IMR-90 (cell line): ENCODE data around the gene GABRD. TPM values are rescaled to one million over a fixed set of nuclear protein-coding genes. Genes with fewer than 3 reads are reported as not detected.
"Not testable (repeated sequence)": the region's sequence is repeated elsewhere in the genome, so short reads cannot be mapped to it uniquely, and the experiment has no call there.

ENCODE experiments used
- ATAC-seq: fragments of 200-7000 bp; cut with Tn5 transposase; 2 replicates; pipeline ENCODE4 v1.9.1; 2020; ENCODE audit warnings: low read depth, mild to moderate bottlenecking, moderate library complexity
- BruUV-seq: library from RNA; stranded (reverse); fragments of 400-500 nt; replicated peaks from 2 replicates; lab custom pipeline; 2021; lab: Mats Ljungman, UMichigan
- CTCF ChIA-PET: fragments of 300-600 bp; formaldehyde crosslinking; extraction: SDS; loops from one replicate; lab custom pipeline; 2021; ENCODE audit warnings: antibody characterized with exemption; lab: Yijun Ruan, JAX
- POLR2A ChIA-PET: fragments of 300-600 bp; sonication (Branson Sonifier 250); formaldehyde crosslinking; loops from one replicate; lab custom pipeline; 2022; ENCODE audit warnings: antibody characterized with exemption; ENCODE audit not compliant: unreplicated experiment; lab: Charles Lee
- DNase-seq: peaks from one replicate; pipeline ENCODE4 v3.0.0; 2013
- H2AFZ ChIP-seq: replicated peaks from 2 replicates; pipeline ENCODE3; 2013; ENCODE audit warnings: low read length, mild to moderate bottlenecking; ENCODE audit not compliant: poor library complexity
- H2AK5ac ChIP-seq: 2 replicates; pipeline ENCODE4 v1.6.1; 2013; ENCODE audit warnings: low read depth, low read length, inconsistent platforms
- H2AK9ac ChIP-seq: replicated peaks from 2 replicates; pipeline ENCODE3; 2013; ENCODE audit warnings: mild to moderate bottlenecking, low read depth, low read length, moderate library complexity; ENCODE audit not compliant: poor library complexity
- H2BK120ac ChIP-seq: 2 replicates; pipeline ENCODE4 v1.6.1; 2013; ENCODE audit warnings: low read depth, low read length, inconsistent platforms
- H2BK15ac ChIP-seq: 3 replicates; pipeline ENCODE4 v1.6.1; 2013; ENCODE audit warnings: low read depth, low read length, inconsistent platforms
- H2BK20ac ChIP-seq: 2 replicates; pipeline ENCODE4 v1.6.1; 2013; ENCODE audit warnings: low read depth, mild to moderate bottlenecking, inconsistent platforms, low read length, moderate library complexity
- H2BK5ac ChIP-seq: 2 replicates; pipeline ENCODE4 v1.6.1; 2013; ENCODE audit warnings: mild to moderate bottlenecking, low read depth, low read length, inconsistent platforms; ENCODE audit not compliant: poor library complexity, severe bottlenecking
- H3K14ac ChIP-seq: replicated peaks from 2 replicates; pipeline ENCODE4 v1.6.1; 2013; ENCODE audit warnings: low read depth, low read length, inconsistent platforms
- H3K18ac ChIP-seq: 2 replicates; pipeline ENCODE4 v1.6.1; 2013; ENCODE audit warnings: low read depth, low read length, control low read depth
- H3K23ac ChIP-seq: 2 replicates; pipeline ENCODE4 v1.6.1; 2013; ENCODE audit warnings: low read depth, low read length, inconsistent platforms
- H3K27ac ChIP-seq: 2 replicates; pipeline ENCODE4 v1.5.1; 2013; ENCODE audit warnings: mild to moderate bottlenecking, control low read depth, low read length; ENCODE audit not compliant: insufficient read depth
- H3K27me3 ChIP-seq: 2 replicates; pipeline ENCODE4 v1.6.1; 2013; ENCODE audit warnings: low read length; ENCODE audit not compliant: control insufficient read depth, insufficient read depth
- H3K36me3 ChIP-seq: 2 replicates; pipeline ENCODE4 v1.6.1; 2013; ENCODE audit warnings: low read length, mixed read lengths; ENCODE audit not compliant: control insufficient read depth, insufficient read depth
- H3K4ac ChIP-seq: 2 replicates; pipeline ENCODE4 v1.6.1; 2013; ENCODE audit warnings: low read depth, low read length, inconsistent platforms
- H3K4me1 ChIP-seq: 2 replicates; pipeline ENCODE4 v1.6.1; 2013; ENCODE audit warnings: low read length, mixed read lengths; ENCODE audit not compliant: control insufficient read depth, insufficient read depth
- H3K4me2 ChIP-seq: 2 replicates; pipeline ENCODE4 v1.6.1; 2013; ENCODE audit warnings: low read depth, mild to moderate bottlenecking, control low read depth, low read length, moderate library complexity
- H3K4me3 ChIP-seq: 2 replicates; pipeline ENCODE4 v1.5.1; 2013; ENCODE audit warnings: low read depth, mild to moderate bottlenecking, control low read depth, low read length, moderate library complexity; ENCODE audit not compliant: insufficient read depth
- H3K56ac ChIP-seq: 2 replicates; pipeline ENCODE4 v1.6.1; 2013; ENCODE audit warnings: low read length, inconsistent platforms; ENCODE audit not compliant: insufficient read depth; ENCODE audit errors: extremely low read depth
- H3K79me1 ChIP-seq, 2 experiments: 2 replicates each; pipeline ENCODE4 v1.6.1; 2013; ENCODE audit warnings: low read length in 2 of 2, inconsistent platforms in 1 of 2, low read depth in 1 of 2
- H3K9ac ChIP-seq: 2 replicates; pipeline ENCODE4 v1.6.1; 2013; ENCODE audit warnings: low read depth, low read length, control low read depth
- H3K9me1 ChIP-seq: 2 replicates; pipeline ENCODE4 v1.6.1; 2013; ENCODE audit warnings: low read length, inconsistent platforms; ENCODE audit not compliant: insufficient read depth
- H3K9me3 ChIP-seq: 2 replicates; pipeline ENCODE4 v1.6.1; 2013; ENCODE audit warnings: low read length; ENCODE audit not compliant: control insufficient read depth, insufficient read depth
- H4K20me1 ChIP-seq: 2 replicates; pipeline ENCODE4 v1.6.1; 2013; ENCODE audit warnings: low read length, inconsistent platforms; ENCODE audit not compliant: insufficient read depth
- H4K5ac ChIP-seq: 2 replicates; pipeline ENCODE4 v1.6.1; 2013; ENCODE audit warnings: mild to moderate bottlenecking, low read depth, low read length, control low read depth
- H4K8ac ChIP-seq, 2 experiments: 2 replicates each; pipeline ENCODE4 v1.6.1; 2013; ENCODE audit warnings: low read depth in 2 of 2, low read length in 2 of 2, control low read depth in 1 of 2, inconsistent platforms in 1 of 2
- H4K91ac ChIP-seq: 2 replicates; pipeline ENCODE4 v1.6.1; 2013; ENCODE audit warnings: low read depth, low read length, inconsistent platforms; ENCODE audit not compliant: insufficient read depth
- WGBS, 2 experiments: methylation state at CpG; one replicate each; pipeline versions ENCODE4 v1.1.5 to v1.1.7; 2013; ENCODE audit warnings: missing lambda C conversion rate in 2 of 2; ENCODE audit not compliant: insufficient read length in 1 of 2; ENCODE audit errors: extremely low coverage in 2 of 2; 5-methylcytosine and 5-hydroxymethylcytosine counted together
- dilution Hi-C: fragments of 300-500 bp; cut with HindIII; formaldehyde crosslinking; loops from one replicate; pipeline ENCODE4 v1.14.3; 2018; ENCODE audit warnings: low sequenced_read_pairs; ENCODE audit not compliant: unreplicated experiment
- in situ Hi-C: fragments of 300-500 bp; cut with MboI; formaldehyde crosslinking; loops from 3 replicates; pipeline ENCODE4 v1.14.3; 2019; ENCODE audit warnings: low sequenced_read_pairs, inconsistent platforms, mixed read lengths
- intact Hi-C: fragments of 100-400 bp; cut with micrococcal nuclease; formaldehyde crosslinking; loops from 2 replicates; pipeline ENCODE4 v1.10.0; 2022
- polyA plus RNA-seq, 3 experiments: library from polyadenylated mRNA; depleted of rRNA; stranded (reverse); fragments of >200 nt; gene quantifications; 2 replicates each; pipeline ENCODE4 v1.2.3, GENCODE V29; 2012; ENCODE audit warnings: low replicate concordance in 1 of 3
- total RNA-seq: library from RNA; depleted of rRNA; stranded (reverse); fragments of >200 nt; gene quantifications from 2 replicates; pipeline ENCODE4 v1.2.3, GENCODE V29; 2012

Gene GABRD
- total and polyA plus RNA-seq, 2 of the 4 experiments (the other 2 are of a cell fraction) = not detected

GRCh38 chr1:1978690-1979481 lies 40.3 kb upstream of the GABRD start:
- CTCF ChIA-PET, H3K23ac ChIP-seq, BruUV-seq, H3K9me3 ChIP-seq, H2AK9ac ChIP-seq, dilution Hi-C loops, H3K9ac ChIP-seq, H3K36me3 ChIP-seq, H2BK5ac ChIP-seq, H2BK120ac ChIP-seq, H3K4me1 ChIP-seq, H3K9me1 ChIP-seq, H4K5ac ChIP-seq, H3K27ac ChIP-seq, H4K8ac ChIP-seq, intact Hi-C loops, H3K56ac ChIP-seq, in situ Hi-C loops, H3K4me3 ChIP-seq, H3K18ac ChIP-seq, H2BK20ac ChIP-seq, H3K4me2 ChIP-seq, H2BK15ac ChIP-seq, ATAC-seq, H2AK5ac ChIP-seq, H2AFZ ChIP-seq, H3K14ac ChIP-seq, H3K4ac ChIP-seq, H4K91ac ChIP-seq, H3K79me1 ChIP-seq, H4K20me1 ChIP-seq, DNase-seq: not testable (repeated sequence)
- 94% methylated on average over 28 of the region's 51 CpGs; no CpG with 5 or more reads in 1 of the 2 experiments for WGBS, 2 experiments
- H3K27me3 ChIP-seq = peaks cover 17% of the 10 kb centered on the region; the same call in 1 of the 2 replicates
- POLR2A ChIA-PET = interaction anchor here (0.6 kb wide), 1 partner anchor 30 kb away, joined by 5 read pairs; no protein-coding TSS in a partner anchor
